Activated CD8-positive, alpha-beta T cell treated with anti-CD3 and anti-CD28 coated beads for 36 hours (primary cell): ENCODE data around the gene WDR62. TPM values are rescaled to one million over a fixed set of nuclear protein-coding genes. Genes with fewer than 3 reads are reported as not detected.

ENCODE experiments used
- ATAC-seq: fragments of 200-7000 bp; cut with Tn5 transposase; one replicate; pipeline ENCODE4 v1.10.0; 2021; ENCODE audit warnings: mild to moderate bottlenecking, moderate library complexity
- CTCF ChIA-PET: fragments of 350-600 bp; sonication (Branson Sonifier 250); formaldehyde crosslinking; loops from one replicate; lab custom pipeline; 2021; ENCODE audit warnings: antibody characterized with exemption; lab: Charles Lee
- POLR2A ChIA-PET: fragments of 350-600 bp; sonication (Branson Sonifier 250); formaldehyde crosslinking; loops from one replicate; lab custom pipeline; 2021; ENCODE audit warnings: antibody characterized with exemption; lab: Charles Lee
- DNase-seq: peaks from one replicate; pipeline ENCODE4 v3.0.0-alpha.2; 2020
- H3K27ac Mint-ChIP-seq: one replicate; pipeline ENCODE4 v1.8.0; 2021; ENCODE audit warnings: mild to moderate bottlenecking, mixed read lengths
- H3K27me3 Mint-ChIP-seq: one replicate; pipeline ENCODE4 v1.8.0; 2021; ENCODE audit warnings: mixed read lengths
- H3K36me3 Mint-ChIP-seq: one replicate; pipeline ENCODE4 v1.8.0; 2021; ENCODE audit warnings: low read depth, mixed read lengths
- H3K4me1 Mint-ChIP-seq: one replicate; pipeline ENCODE4 v1.8.0; 2021; ENCODE audit warnings: low read depth, mixed read lengths
- H3K4me3 Mint-ChIP-seq: one replicate; pipeline ENCODE4 v1.8.0; 2021; ENCODE audit warnings: mild to moderate bottlenecking, moderate library complexity, mixed read lengths
- H3K9me3 Mint-ChIP-seq: one replicate; pipeline ENCODE4 v1.8.0; 2021; ENCODE audit warnings: mixed read lengths
- CTCF ChIP-seq: fragments of 200-600 bp; IDR thresholded peaks from one replicate; pipeline ENCODE4 v1.8.0; 2022; ENCODE audit warnings: antibody characterized with exemption, mild to moderate bottlenecking
- intact Hi-C: fragments of 100-400 bp; cut with micrococcal nuclease; formaldehyde crosslinking; loops from one replicate; pipeline ENCODE4 v1.10.0; 2022
- total RNA-seq, 2 experiments: library from RNA; stranded (reverse); gene quantifications; one replicate each; pipeline ENCODE4 v1.2.3, GENCODE V29; 2021

WDR62 gene
- total RNA-seq, 2 experiments from 2014 or later: 19.8 to 22.6 TPM

GRCh38 chr19:36152352-36153091, 97.8 kb downstream of the WDR62 start, which contains the start of gene COX7A1:
TSS of gene COX7A1 (minus strand) at chr19:36152447. CDS start at chr19:36152407, 40 bp downstream.
- POLR2A ChIA-PET: interaction anchor here (0.9 to 1.0 kb wide), 2 partner anchors 8 to 22 kb away, joined by 3 read pairs; no protein-coding TSS in a partner anchor

GRCh38 chr19:36153126-36153525, 98.4 kb downstream of the WDR62 start:
- no peaks in the 10 kb centered on the region for H3K9me3 Mint-ChIP-seq
- intact Hi-C loops: no loop called here
- no peak overlapping the region for H3K4me3 Mint-ChIP-seq
- TF ChIP-seq CTCF: no peak
- DNase-seq (no peak), ATAC-seq (no peak)
- peaks cover 18% of the 10 kb centered on the region for H3K36me3 Mint-ChIP-seq
- ChIA-PET POLR2A (interaction anchor here (0.9 to 1.0 kb wide), 2 partner anchors 9 to 23 kb away, joined by 3 read pairs; no protein-coding TSS in a partner anchor), CTCF (interaction anchor here (2.2 to 2.3 kb wide), 2 partner anchors 16 to 26 kb away, joined by 9 to 12 read pairs; no protein-coding TSS in a partner anchor)
- no peak overlapping the region for H3K27ac Mint-ChIP-seq
- no peaks in the 10 kb centered on the region for H3K4me1 Mint-ChIP-seq
- H3K27me3 Mint-ChIP-seq: no peaks in the 10 kb centered on the region

More at GRCh38 chr19:36152352-36153091, 97.8 kb downstream of the WDR62 start, which contains the start of gene COX7A1:
- no peaks in the 10 kb centered on the region for H3K27me3 Mint-ChIP-seq
- H3K27ac Mint-ChIP-seq: no peak within 1 kb of the TSS
- CTCF ChIA-PET: interaction anchor here (2.2 to 2.3 kb wide), 2 partner anchors 17 to 25 kb away, joined by 9 to 12 read pairs; no protein-coding TSS in a partner anchor
- no peak for DNase-seq
- H3K9me3 Mint-ChIP-seq: no peaks in the 10 kb centered on the region
- ATAC-seq: no peak
- intact Hi-C loops: no loop called here
- peaks cover 21% of the 10 kb centered on the region for H3K36me3 Mint-ChIP-seq
- H3K4me1 Mint-ChIP-seq: no peaks in the 10 kb centered on the region
- H3K4me3 Mint-ChIP-seq: no peak within 1 kb of the TSS
- no peak for TF ChIP-seq CTCF

Other genes with a start within 250 kb of the WDR62 start
- not detected for gene PRODH2, start 242.1 kb upstream of the WDR62 start, total RNA-seq
- gene NPHS1, start 202.4 kb upstream of the WDR62 start, total RNA-seq: not detected
- gene KIRREL2, start 198.0 kb upstream of the WDR62 start, total RNA-seq: 1 to 10 TPM; 1.4 TPM
- 1 to 10 TPM; 2.0 to 2.1 TPM for gene APLP1, start 186.3 kb upstream of the WDR62 start, total RNA-seq
- gene NFKBID, start 154.4 kb upstream of the WDR62 start, total RNA-seq: 10 to 100 TPM; 80.8 to 81.2 TPM
- 10 to 100 TPM; 57.1 to 72.0 TPM for gene HCST, start 152.4 kb upstream of the WDR62 start, total RNA-seq
- gene TYROBP, start 146.6 kb upstream of the WDR62 start, total RNA-seq: 1 to 10 TPM in 1 of 2 experiments, under 1 TPM in 1; 0.81 to 1.5 TPM
- gene LRFN3, start 118.5 kb upstream of the WDR62 start, total RNA-seq: 1 to 10 TPM; 4.8 to 6.6 TPM
- 10 to 100 TPM; 22.8 to 24.7 TPM for gene SDHAF1, start 59.7 kb upstream of the WDR62 start, total RNA-seq
- 1 to 10 TPM; 2.4 to 3.3 TPM for gene SYNE4, start 46.1 kb upstream of the WDR62 start, total RNA-seq
- gene ALKBH6, start 40.7 kb upstream of the WDR62 start, total RNA-seq: 10 to 100 TPM; 36.5 to 37.5 TPM
- 1 to 10 TPM in 1 of 2 experiments, under 1 TPM in 1; 0.74 to 1.2 TPM for gene CLIP3, start 22.0 kb upstream of the WDR62 start, total RNA-seq
- 1 to 10 TPM; 3.4 to 3.7 TPM for gene THAP8, start 612 bp upstream of the WDR62 start, total RNA-seq
- gene OVOL3, start 56.2 kb downstream of the WDR62 start, total RNA-seq: not detected
- gene POLR2I, start 60.0 kb downstream of the WDR62 start, total RNA-seq: 10 to 100 TPM; 68.4 to 76.5 TPM
- 10 to 100 TPM; 74.9 to 81.7 TPM for gene TBCB, start 60.6 kb downstream of the WDR62 start, total RNA-seq
- gene CAPNS1, start 85.2 kb downstream of the WDR62 start, total RNA-seq: 100 to 1,000 TPM; 250 to 275 TPM
- not detected for gene COX7A1, start 97.5 kb downstream of the WDR62 start, total RNA-seq
- 1 to 10 TPM; 1.3 to 1.6 TPM for gene ZNF565, start 159.8 kb downstream of the WDR62 start, total RNA-seq
- 100 to 1,000 TPM; 102 to 109 TPM for gene ZNF146, start 160.2 kb downstream of the WDR62 start, total RNA-seq